HT-29 (cell line): ENCODE data around the gene TRIM25. TPM values are rescaled to one million over a fixed set of nuclear protein-coding genes. Genes with fewer than 3 reads are reported as not detected.

ENCODE experiments used
- DNase-seq: peaks from one replicate; pipeline ENCODE4 v3.0.0-alpha.2; 2015; ENCODE audit warnings: low spot score
- total RNA-seq: library from RNA; depleted of rRNA; stranded (reverse); fragments of >200 nt; shearing (Covaris generic); gene quantifications from 2 replicates; pipeline ENCODE4 v1.2.3, GENCODE V29; 2014

Gene TRIM25
- total RNA-seq, 1 experiment from 2014 or later, result 38.4 TPM

DNA sequence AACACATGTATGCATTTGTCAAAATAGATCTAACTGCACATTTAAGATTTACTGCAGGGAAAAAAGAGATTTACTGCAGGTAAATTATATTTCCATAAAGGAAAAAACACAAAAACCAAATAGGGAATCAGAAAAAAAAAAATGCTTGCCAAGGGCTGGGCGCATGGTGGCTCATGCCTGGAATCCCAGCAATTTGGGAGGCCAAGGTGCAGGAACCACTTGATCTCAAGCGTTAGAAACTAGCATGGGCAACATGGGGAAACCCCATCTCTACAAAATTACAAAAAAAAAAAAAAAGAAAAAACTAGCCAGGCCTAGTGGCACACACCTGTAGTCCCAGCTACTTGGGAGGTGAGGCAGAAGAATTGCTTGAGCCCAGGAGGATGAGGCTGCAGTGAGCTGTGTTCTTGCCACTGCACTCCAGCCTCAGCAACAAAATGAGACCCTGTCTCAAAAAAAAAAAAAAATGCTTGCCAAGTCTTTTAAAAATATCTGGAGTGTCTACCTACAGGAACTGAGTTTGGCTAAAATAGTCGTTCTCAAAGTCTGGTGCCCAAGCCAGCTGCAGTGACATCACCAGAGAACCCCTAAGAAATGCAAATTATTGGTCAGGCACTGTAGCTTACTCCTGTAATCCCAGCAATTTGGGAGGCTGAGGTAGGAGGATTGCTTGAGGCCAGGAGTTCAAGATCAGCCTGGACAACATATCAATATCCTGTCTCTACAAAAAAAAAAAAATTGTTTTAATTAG, 17.5 kb downstream of the TRIM25 start:
- no peak for DNase-seq

- no peak for DNase-seq
Measured at GRCh38 chr17:56894859-56895455, 18.9 kb downstream of the TRIM25 start.

GRCh38 chr17:56893503-56893902, 20.3 kb downstream of the TRIM25 start:
- DNase-seq, result no peak

DNA sequence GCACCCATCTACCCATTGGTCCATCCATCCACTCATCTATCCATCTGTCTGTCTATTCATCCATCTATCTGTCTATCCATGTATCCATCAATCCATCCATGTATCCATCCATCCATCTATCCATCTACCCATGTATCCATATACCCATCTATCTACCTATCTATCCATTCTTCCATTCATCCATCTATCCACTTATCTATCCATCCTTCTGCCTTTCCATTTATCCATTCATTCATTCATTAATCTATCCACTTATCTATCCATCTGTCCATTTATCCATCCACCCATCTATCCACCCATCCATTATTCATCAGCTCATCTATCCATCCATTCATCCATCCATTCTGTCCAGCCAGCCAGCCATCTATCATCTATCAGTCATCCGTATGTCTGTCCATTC, 21.5 kb downstream of the TRIM25 start:
- DNase-seq, result no peak

DNA sequence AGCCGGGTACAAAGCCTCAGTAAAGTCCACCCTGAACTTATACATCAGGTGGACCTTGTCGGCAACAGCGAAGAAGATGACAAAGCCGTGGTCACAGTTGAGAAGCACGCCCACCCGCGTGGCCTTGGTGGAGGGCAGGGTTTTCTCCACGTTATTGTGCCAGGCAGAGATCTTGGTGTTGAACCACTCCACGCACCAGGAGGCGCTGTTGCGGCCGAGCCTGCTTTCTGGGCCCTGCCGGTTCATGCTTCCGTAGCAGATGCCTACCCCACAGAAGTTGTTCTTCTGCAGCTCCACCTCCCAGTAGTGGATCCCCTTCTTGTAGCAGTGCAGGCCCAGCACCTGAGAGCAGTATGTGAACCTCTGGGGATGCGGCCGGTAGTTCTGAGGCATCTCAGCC, 22.1 kb downstream of the TRIM25 start:
- DNase-seq, result no peak

DNA sequence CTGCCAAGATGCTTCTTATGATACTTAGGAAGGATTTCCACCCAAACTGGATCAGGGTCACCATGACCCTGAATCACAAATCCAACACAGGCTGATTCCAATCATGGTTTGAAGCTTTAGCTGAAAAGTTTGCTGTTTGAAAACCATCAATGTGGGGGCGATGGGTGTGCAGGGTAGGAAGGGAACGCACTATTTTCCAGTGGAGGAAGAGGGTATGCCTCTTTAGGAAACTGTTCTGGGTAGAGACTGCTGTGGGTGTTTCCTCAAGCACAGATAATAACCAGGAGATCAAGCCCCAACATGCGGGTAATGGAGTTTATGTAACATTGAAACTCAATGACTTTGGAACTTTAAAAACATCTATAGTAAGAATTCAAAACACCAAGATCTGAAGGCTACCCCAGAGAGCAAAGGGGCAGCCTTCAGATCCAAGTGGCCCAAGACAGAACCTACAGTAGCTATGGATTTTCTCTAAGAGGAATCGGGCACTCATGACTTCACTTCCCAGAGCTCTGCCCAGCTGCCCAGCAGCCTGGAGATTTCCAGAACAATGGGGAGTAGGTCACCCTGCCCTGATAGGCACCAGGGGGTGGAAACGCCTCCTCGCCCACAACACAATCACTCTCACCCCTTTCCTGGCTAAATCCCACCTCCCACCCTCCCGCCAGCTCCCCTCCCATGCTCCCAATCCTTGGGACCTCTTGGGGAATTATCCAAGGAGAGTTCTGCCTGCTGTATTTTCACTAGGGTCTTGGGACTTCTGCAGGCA, 22.8 kb downstream of the TRIM25 start:
- DNase-seq, result no peak

DNA sequence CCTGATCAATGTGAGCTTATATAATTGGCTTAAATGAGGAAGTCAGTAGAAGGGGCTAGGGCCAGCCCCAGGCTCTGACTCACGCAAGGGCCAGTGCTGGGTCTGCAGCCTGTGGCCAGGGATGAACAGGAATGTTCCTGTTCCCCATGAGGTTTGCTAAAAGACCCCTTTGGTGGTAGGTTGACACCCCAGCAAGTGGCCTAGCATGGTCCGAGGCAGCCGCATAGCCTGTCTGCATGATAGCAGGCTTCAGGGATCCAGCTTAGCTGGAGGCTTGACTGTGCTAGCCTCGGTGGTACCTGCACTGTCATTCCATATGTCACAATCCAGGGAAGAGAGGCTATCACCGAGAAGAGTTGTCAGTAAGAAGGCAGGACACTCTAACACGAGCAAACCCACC, 23.5 kb downstream of the TRIM25 start:
- DNase-seq, result no peak

DNA sequence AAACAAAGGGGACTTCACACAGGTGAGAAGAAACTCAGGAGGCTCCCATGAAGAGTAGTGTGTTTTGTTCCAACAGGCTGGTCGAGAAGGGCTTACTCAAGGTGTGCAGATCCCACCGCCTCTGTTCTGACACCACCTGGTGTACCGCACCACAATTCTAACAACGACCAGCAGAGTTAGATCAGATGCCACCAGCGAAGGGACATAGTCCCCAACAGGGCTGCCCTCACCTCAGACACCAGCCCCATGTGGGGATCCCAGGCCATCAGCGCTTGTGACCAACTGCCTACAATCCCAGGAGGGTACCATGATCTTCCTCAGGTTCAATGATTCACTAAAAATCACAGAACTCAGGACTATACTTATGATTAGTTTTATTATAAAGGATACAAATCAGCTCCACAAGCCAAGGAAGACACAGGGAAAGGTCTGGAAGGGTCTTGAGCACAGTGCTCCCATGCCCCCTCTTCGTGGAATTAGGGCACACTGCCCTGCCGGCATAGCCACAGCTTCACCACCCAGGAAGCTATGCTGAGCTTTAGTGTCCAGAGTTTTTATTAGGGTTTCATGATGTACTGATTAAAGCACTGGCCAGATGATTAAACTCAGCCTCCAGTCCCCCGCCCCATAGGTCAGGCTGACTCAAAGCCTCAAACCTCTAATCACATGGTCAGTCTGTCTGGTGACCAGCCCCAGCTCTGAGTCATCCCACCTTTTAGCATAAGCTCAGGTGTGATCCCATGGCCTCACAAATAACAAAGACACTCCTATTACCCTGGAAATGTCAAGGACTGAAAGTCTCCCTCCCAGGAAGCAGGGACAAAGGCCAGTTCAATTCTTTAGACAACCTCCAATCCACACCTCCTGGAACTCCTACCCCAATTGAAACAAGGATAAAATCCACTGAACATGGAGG, 26.0 kb downstream of the TRIM25 start:
- DNase-seq, result peak; percentile 9

DNA sequence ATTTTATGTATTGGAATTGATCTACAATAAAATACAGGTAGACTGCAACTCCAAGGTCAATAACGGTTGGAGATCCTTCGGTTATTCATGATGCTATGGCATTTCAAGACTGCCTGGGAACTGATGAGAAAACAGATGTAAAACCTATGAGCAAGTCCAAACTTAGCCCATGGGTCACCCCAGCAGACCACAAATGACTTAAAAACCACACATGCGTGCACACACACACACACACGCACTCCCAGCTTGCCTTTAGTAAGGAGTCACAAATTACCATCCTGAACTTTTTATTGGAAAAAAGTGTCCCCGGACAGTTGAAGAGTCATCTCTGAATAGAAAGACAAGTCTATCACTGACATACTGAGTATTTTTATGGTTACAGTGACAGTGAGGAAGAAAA, 26.7 kb downstream of the TRIM25 start:
- peak; percentile 7 for DNase-seq

- DNase-seq, result peak; percentile 51
Measured at GRCh38 chr17:56886288-56886731, 27.5 kb downstream of the TRIM25 start.

GRCh38 chr17:56885312-56885657, 28.6 kb downstream of the TRIM25 start:
- no peak for DNase-seq

GRCh38 chr17:56884483-56885311, 29.2 kb downstream of the TRIM25 start:
- DNase-seq, result no peak

- DNase-seq, result no peak
Measured at GRCh38 chr17:56883616-56884015, 30.2 kb downstream of the TRIM25 start.

- DNase-seq, result no peak
Measured at GRCh38 chr17:56881685-56882295, 32.1 kb downstream of the TRIM25 start.

DNA sequence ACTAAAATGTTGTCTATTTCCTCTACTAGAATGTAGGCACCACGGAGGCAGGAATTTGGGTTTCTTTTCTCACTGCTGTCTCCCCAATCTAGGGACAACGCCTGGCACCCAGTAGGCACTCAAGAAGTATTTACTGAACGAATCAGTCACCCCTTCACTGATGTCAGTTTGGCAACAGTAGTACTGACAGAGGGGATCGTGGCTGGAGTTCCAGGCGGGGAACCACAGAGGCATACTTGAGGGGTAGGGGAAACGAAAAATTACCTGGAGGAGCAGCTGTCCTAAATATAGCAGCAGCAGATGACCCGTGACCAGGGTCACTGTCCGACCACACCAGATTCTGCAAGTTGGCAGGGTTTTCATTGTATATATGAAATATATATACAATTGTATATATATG, 33.3 kb downstream of the TRIM25 start:
- DNase-seq, result no peak

DNA sequence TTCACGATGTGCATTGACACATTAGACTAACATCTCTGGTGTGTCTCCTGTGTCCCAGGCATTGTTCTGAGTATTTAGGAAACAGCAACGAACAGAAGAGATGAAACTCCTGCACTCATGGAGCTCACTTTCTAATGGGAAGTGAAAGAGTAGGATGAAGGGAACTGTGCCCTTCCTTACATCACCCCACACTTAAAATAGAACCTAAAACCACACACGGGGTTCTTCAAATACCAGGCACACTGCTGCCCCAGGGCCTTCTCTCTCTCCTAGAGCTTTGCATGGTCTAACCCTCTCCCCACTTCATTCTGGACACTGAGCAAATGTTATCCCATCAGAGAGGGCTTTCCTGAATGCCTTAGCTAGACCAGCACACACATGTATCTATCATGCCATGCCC, 33.7 kb downstream of the TRIM25 start:
- no peak for DNase-seq

GRCh38 chr17:56879280-56879679, 34.6 kb downstream of the TRIM25 start:
- DNase-seq, result no peak

DNA sequence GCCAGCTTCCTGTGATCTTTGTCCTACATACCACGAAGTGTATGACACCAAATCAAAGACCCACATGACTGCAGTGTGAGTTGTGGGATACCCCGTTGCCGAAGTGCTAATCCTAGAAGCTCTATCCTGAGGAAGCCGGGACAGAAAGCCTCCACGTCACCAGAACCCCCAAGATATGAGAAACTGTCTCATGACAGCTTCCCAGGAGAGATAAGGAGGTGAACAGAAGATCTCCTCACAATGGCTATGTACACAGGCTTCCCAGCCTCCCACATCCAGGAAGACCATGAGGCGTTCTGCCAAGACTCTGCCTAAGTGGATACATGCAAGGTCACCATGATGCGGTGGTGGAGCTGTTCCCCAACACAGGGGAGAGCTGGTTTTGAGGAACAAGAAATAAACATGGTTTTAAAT, 37.1 kb downstream of the TRIM25 start:
- DNase-seq, result no peak

DNA sequence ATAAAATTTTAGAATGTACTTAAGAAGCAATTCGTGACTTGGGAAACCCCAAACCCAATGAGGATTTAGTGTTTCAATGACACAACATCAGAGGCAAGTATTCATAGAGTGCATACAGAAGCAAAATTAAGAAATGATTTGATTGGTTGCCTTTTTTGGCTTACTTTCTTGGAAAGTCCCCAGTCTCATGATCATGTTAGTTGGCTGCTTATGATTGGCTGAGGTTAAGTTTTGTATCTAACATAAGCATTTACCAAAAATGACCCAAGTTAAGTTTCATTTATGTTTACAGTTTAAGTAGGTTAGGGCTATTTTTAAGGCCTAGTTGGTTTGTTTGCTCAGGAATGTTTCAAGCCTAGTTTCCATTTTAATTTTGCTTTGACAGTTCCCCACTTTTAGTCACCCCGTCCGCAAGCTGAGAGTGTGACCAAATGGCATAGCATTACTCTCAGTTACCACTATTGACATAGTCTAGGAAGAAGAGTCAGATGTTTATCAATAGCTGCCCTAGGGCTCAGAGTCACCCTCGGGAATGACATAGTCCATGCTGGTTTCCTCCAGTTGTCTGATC, 43.7 kb downstream of the TRIM25 start:
- DNase-seq, result no peak

GRCh38 chr17:56868716-56869115, 45.1 kb downstream of the TRIM25 start:
- no peak for DNase-seq
